HCT116 (cell line): ENCODE measurements around the gene EBP. TPM values are rescaled to one million over a fixed set of nuclear protein-coding genes. Genes with fewer than 3 reads are reported as not detected.
A peak's percentile ranks its signal among the peaks of the same experiment; 100 is the strongest.

Source experiments
- ATAC-seq: fragments of 200-7000 bp; cut with Tn5 transposase; 2 replicates; pipeline ENCODE4 v1.9.1; 2020; ENCODE audit warnings: mild to moderate bottlenecking, moderate library complexity
- BruUV-seq: library from RNA; stranded (reverse); fragments of 400-500 nt; replicated peaks from 2 replicates; lab custom pipeline; 2021; lab: Mats Ljungman, UMichigan
- CTCF ChIA-PET: fragments of 300-600 bp; sonication (Branson Sonifier 250); formaldehyde crosslinking; loops from one replicate; lab custom pipeline; 2021; ENCODE audit warnings: antibody characterized with exemption; lab: Charles Lee
- POLR2A ChIA-PET: fragments of 300-600, 350-600 bp; sonication (Branson Sonifier 250); formaldehyde crosslinking; loops from one replicate; lab custom pipeline; 2021; ENCODE audit warnings: antibody characterized with exemption; lab: Charles Lee
- RAD21 ChIA-PET, 2 experiments: fragments of 300-600 bp; sonication (Branson Sonifier 250); formaldehyde crosslinking; loops; one replicate each; lab custom pipeline; 2023; ENCODE audit warnings: low total read pairs in 2 of 2; ENCODE audit not compliant: uncharacterized antibody in 2 of 2, unreplicated experiment in 2 of 2, low non-redundant PET in 1 of 2; lab: Charles Lee
- DNase-seq: peaks from one replicate; pipeline ENCODE4 v3.0.0-alpha.2; 2010; ENCODE audit warnings: low read depth, low spot score
- H2AFZ ChIP-seq: fragments of 200-600 bp; shearing (Covaris generic), sonication (generic); 2 replicates; pipeline ENCODE4 v1.6.1; 2017; ENCODE audit warnings: low read depth, mixed run types, mixed read lengths, antibody characterized with exemption, low read length; ENCODE audit not compliant: poor library complexity, severe bottlenecking
- H3K27ac ChIP-seq: 2 replicates; pipeline ENCODE4 v1.5.1; 2012; ENCODE audit warnings: low read depth, low read length
- H3K27me3 ChIP-seq: fragments of 200-600 bp; sonication (generic); 2 replicates; pipeline ENCODE4 v1.6.1; 2016; ENCODE audit warnings: mixed run types, low read length, mixed read lengths; ENCODE audit not compliant: insufficient read depth
- H3K36me3 ChIP-seq, 2 experiments: fragments of 200-500 bp in 1 of 2; fragments of 200-600 bp in 1 of 2; sonication (Bioruptor generic) in 1 of 2; sonication (generic) in 1 of 2; 2 replicates each; pipeline versions ENCODE4 v1.5.1 to v1.6.1; 2014 to 2016; ENCODE audit warnings: low read length in 2 of 2, inconsistent platforms in 1 of 2, mixed read lengths in 1 of 2, mixed run types in 1 of 2; ENCODE audit not compliant: insufficient read depth in 2 of 2, control insufficient read depth in 1 of 2
- H3K4me1 ChIP-seq, 2 experiments: fragments of 200-600 bp in 1 of 2; sonication (generic) in 1 of 2; 2 replicates each; pipeline versions ENCODE4 v1.5.1 to v1.6.1; 2012 to 2017; ENCODE audit warnings: low read length in 2 of 2, inconsistent platforms in 1 of 2, mild to moderate bottlenecking in 1 of 2, mixed read lengths in 1 of 2, mixed run types in 1 of 2, moderate library complexity in 1 of 2; ENCODE audit not compliant: insufficient read depth in 2 of 2, control insufficient read depth in 1 of 2
- H3K4me2 ChIP-seq: fragments of 200-600 bp; sonication (generic); 2 replicates; pipeline ENCODE4 v1.6.1; 2017; ENCODE audit warnings: mixed run types, low read length, mixed read lengths
- H3K4me3 ChIP-seq, 2 experiments: fragments of 200-600 bp in 1 of 2; sonication (generic) in 1 of 2; replicated peaks in 1 of 2; 2 replicates each; pipeline ENCODE4 v1.5.1; 2011 to 2016; ENCODE audit warnings: low read length in 2 of 2, control low read depth in 1 of 2, low read depth in 1 of 2, mild to moderate bottlenecking in 1 of 2, mixed read lengths in 1 of 2, mixed run types in 1 of 2
- H3K79me2 ChIP-seq: fragments of 200-600 bp; sonication (generic); 2 replicates; pipeline ENCODE4 v1.6.1; 2017; ENCODE audit warnings: mild to moderate bottlenecking, mixed run types, low read length, moderate library complexity, mixed read lengths; ENCODE audit not compliant: insufficient read depth
- H3K9ac ChIP-seq: fragments of 200-600 bp; sonication (generic); 2 replicates; pipeline ENCODE4 v1.6.1; 2016; ENCODE audit warnings: low read length, mixed read lengths
- H3K9me2 ChIP-seq: fragments of 200-600 bp; sonication (generic), shearing (Covaris generic); 2 replicates; pipeline ENCODE4 v1.6.1; 2017; ENCODE audit warnings: mixed run types, mild to moderate bottlenecking, moderate library complexity; ENCODE audit not compliant: insufficient read depth
- H3K9me3 ChIP-seq, 2 experiments: fragments of 200-500 bp in 1 of 2; fragments of 200-600 bp in 1 of 2; sonication (Bioruptor generic) in 1 of 2; sonication (generic) in 1 of 2; 2 replicates each; pipeline ENCODE4 v1.6.1; 2014 to 2017; ENCODE audit warnings: low read length in 2 of 2, mixed read lengths in 2 of 2, inconsistent platforms in 1 of 2, low read depth in 1 of 2, mild to moderate bottlenecking in 1 of 2, mixed run types in 1 of 2, moderate library complexity in 1 of 2; ENCODE audit not compliant: control insufficient read depth in 1 of 2, insufficient read depth in 1 of 2
- H4K20me1 ChIP-seq: fragments of 200-600 bp; sonication (generic), shearing (Covaris generic); 2 replicates; pipeline ENCODE4 v1.6.1; 2017; ENCODE audit warnings: mixed run types, mild to moderate bottlenecking, moderate library complexity; ENCODE audit not compliant: insufficient read depth
- EGR1 ChIP-seq: IDR thresholded peaks from 2 replicates; pipeline ENCODE4 v1.6.1; 2012; ENCODE audit warnings: low read depth
- EZH2phosphoT487 ChIP-seq: fragments of 200-600 bp; IDR thresholded peaks from 2 replicates; pipeline ENCODE4 v1.6.1; 2018; ENCODE audit warnings: antibody characterized with exemption, borderline replicate concordance
- FOSL1 ChIP-seq: IDR thresholded peaks from 2 replicates; pipeline ENCODE4 v1.6.1; 2012; ENCODE audit warnings: low read depth
- POLR2A ChIP-seq: IDR thresholded peaks from 2 replicates; pipeline ENCODE4 v1.7.0; 2011; ENCODE audit warnings: borderline replicate concordance; ENCODE audit not compliant: insufficient read depth, insufficient read length; ENCODE audit errors: extremely low read depth
- RAD21 ChIP-seq: IDR thresholded peaks from 2 replicates; pipeline ENCODE4 v1.6.1; 2012; ENCODE audit warnings: low read depth, mild to moderate bottlenecking
- SIN3A ChIP-seq: IDR thresholded peaks from 2 replicates; pipeline ENCODE4 v1.6.1; 2012; ENCODE audit warnings: low read depth
- SP1 ChIP-seq: IDR thresholded peaks from 2 replicates; pipeline ENCODE4 v1.6.1; 2012; ENCODE audit warnings: low read depth
- SRF ChIP-seq: IDR thresholded peaks from 2 replicates; pipeline ENCODE4 v1.6.1; 2012; ENCODE audit warnings: low read depth
- YY1 ChIP-seq: IDR thresholded peaks from 2 replicates; pipeline ENCODE4 v1.6.1; 2011; ENCODE audit warnings: low read length, low read depth, moderate library complexity, mild to moderate bottlenecking; ENCODE audit not compliant: insufficient replicate concordance; ENCODE audit errors: extremely low read depth
- ZNF274 ChIP-seq: fragments of 200-500 bp; sonication (Bioruptor generic); IDR thresholded peaks from 2 replicates; pipeline ENCODE4 v1.6.1; 2014; ENCODE audit warnings: mild to moderate bottlenecking, low read depth, low read length, inconsistent platforms
- intact Hi-C: fragments of 100-400 bp; cut with micrococcal nuclease; formaldehyde crosslinking; loops from 2 replicates; pipeline ENCODE4 v1.10.0; 2022
- total RNA-seq: library from RNA; stranded (reverse); gene quantifications from one replicate; pipeline ENCODE4 v1.2.1, GENCODE V29; 2021; ENCODE audit not compliant: unreplicated experiment
- TF ChIP-seq, protein P1 (sequence below): IDR thresholded peaks from 2 replicates; pipeline ENCODE4 v1.6.1; 2012
- TF ChIP-seq, protein P2 (sequence below), 3 experiments: fragments of 200-600 bp in 1 of 3; sonication (generic) in 1 of 3; IDR thresholded peaks in 2 of 3; conservative IDR thresholded peaks in 1 of 3; 2 replicates each; pipeline ENCODE4 v1.5.1; 2012 to 2017; ENCODE audit warnings: low read depth in 2 of 3, low read length in 2 of 3, antibody characterized with exemption in 1 of 3, borderline replicate concordance in 1 of 3, control low read depth in 1 of 3, mild to moderate bottlenecking in 1 of 3, mixed read lengths in 1 of 3, mixed run types in 1 of 3, moderate library complexity in 1 of 3; ENCODE audit not compliant: insufficient read depth in 1 of 3
- TF ChIP-seq, protein P3 (sequence below): IDR thresholded peaks from 2 replicates; pipeline ENCODE4 v1.6.1; 2012
- TF ChIP-seq, protein P4 (sequence below): IDR thresholded peaks from 2 replicates; pipeline ENCODE4 v1.6.1; 2012; ENCODE audit warnings: low read depth

Gene EBP
- total RNA-seq, 1 experiment from 2014 or later: 93.8 TPM

DNA sequence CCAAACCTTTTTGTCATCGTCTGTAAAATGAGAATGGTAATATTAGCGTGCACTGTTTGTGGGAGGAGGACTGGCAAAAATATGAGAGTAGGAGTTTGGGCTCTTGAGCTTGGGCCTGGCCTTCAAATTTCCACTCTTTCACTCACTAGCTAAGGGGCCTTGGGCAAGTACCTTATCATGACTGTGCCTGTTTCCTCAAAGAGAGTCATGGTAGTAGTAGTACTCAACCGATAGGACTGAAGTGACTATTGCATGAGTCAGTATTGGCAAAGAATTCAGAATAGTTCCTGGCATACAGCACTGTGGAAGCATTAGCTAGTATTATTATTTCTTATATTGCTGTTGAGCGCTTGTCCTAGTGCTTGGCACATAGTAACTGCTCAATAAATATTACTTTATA is 36.7 kb downstream of the EBP start:
- RAD21 ChIA-PET: no interaction called here
- H3K4me1 ChIP-seq: peaks cover 0 to 9% of the 10 kb centered on the region in 2 experiments; a peak in 2 of 4 replicates
- no TSS peak for BruUV-seq
- CTCF ChIA-PET: no interaction called here
- H3K79me2 ChIP-seq: no peaks in the 10 kb centered on the region
- no peak overlapping the region for H2AFZ ChIP-seq
- peak; percentile 53; the same call in 1 of the 2 replicates for TF ChIP-seq FOSL1
- TF ChIP-seq, protein P1, sequence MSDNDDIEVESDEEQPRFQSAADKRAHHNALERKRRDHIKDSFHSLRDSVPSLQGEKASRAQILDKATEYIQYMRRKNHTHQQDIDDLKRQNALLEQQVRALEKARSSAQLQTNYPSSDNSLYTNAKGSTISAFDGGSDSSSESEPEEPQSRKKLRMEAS: no peak
- no peak overlapping the region for H3K4me3 ChIP-seq
- H3K27ac ChIP-seq: no peak overlapping the region
- DNase-seq (no peak), ATAC-seq (peak; percentile 68)
- POLR2A ChIA-PET: interaction anchor here (0.7 kb wide), 1 partner anchor 596 kb away, joined by 3 read pairs; no protein-coding TSS in a partner anchor
- H3K9me3 ChIP-seq: no peaks in the 10 kb centered on the region
- no peaks in the 10 kb centered on the region for H3K36me3 ChIP-seq
- H4K20me1 ChIP-seq: no peaks in the 10 kb centered on the region
- H3K9me2 ChIP-seq: no peaks in the 10 kb centered on the region
- H3K4me2 ChIP-seq: 0 out of 2 replicates have a peak overlapping the region, but pooled peaks have one; percentile 14
- H3K27me3 ChIP-seq: no peaks in the 10 kb centered on the region
- intact Hi-C loops: no loop called here
- no peak overlapping the region for H3K9ac ChIP-seq

DNA sequence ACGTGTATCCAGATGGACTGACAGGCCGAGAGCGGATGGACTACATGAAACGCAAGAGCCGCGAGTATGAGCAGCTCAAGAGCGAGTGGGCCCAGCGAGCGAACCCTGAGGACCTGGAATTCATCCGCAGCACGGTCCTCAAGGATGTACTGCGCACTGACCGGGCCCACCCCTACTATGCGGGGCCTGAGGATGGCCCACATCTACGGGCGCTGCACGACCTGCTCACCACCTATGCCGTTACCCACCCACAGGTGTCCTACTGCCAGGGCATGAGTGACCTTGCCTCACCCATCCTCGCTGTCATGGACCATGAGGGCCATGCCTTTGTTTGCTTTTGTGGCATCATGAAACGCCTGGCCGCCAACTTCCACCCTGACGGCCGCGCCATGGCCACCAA is 38.0 kb downstream of the EBP start:
- intact Hi-C loops: no loop called here
- Histone ChIP-seq H2AFZ (no peak overlapping the region), H3K27me3 (no peaks in the 10 kb centered on the region), H3K4me1 (peaks cover 0 to 9% of the 10 kb centered on the region in 2 experiments; a peak in 2 of 4 replicates), H4K20me1 (no peaks in the 10 kb centered on the region), H3K36me3 (no peaks in the 10 kb centered on the region), H3K9ac (no peak overlapping the region), H3K27ac (no peak overlapping the region), H3K79me2 (no peaks in the 10 kb centered on the region), H3K9me2 (no peaks in the 10 kb centered on the region), H3K9me3 (no peaks in the 10 kb centered on the region), H3K4me2 (no peak overlapping the region), H3K4me3 (no peak overlapping the region)
- RAD21 ChIA-PET: no interaction called here
- ATAC-seq (no peak), DNase-seq (no peak)
- CTCF ChIA-PET: no interaction called here
- BruUV-seq: no TSS peak
- POLR2A ChIA-PET: no interaction called here
- no peak for TF ChIP-seq SIN3A
- no peak for TF ChIP-seq ZNF274
- no peak for TF ChIP-seq EGR1
- no peak for TF ChIP-seq EZH2phosphoT487
- TF ChIP-seq, protein P1: no peak
- TF ChIP-seq FOSL1: no peak
- no peak for TF ChIP-seq SRF
- no peak for TF ChIP-seq RAD21
- TF ChIP-seq, protein P2, sequence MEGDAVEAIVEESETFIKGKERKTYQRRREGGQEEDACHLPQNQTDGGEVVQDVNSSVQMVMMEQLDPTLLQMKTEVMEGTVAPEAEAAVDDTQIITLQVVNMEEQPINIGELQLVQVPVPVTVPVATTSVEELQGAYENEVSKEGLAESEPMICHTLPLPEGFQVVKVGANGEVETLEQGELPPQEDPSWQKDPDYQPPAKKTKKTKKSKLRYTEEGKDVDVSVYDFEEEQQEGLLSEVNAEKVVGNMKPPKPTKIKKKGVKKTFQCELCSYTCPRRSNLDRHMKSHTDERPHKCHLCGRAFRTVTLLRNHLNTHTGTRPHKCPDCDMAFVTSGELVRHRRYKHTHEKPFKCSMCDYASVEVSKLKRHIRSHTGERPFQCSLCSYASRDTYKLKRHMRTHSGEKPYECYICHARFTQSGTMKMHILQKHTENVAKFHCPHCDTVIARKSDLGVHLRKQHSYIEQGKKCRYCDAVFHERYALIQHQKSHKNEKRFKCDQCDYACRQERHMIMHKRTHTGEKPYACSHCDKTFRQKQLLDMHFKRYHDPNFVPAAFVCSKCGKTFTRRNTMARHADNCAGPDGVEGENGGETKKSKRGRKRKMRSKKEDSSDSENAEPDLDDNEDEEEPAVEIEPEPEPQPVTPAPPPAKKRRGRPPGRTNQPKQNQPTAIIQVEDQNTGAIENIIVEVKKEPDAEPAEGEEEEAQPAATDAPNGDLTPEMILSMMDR (IDR thresholded peaks at IDR 0.05 in 2 of 3, conservative IDR thresholded peaks at IDR 0.05 in 1 of 3; ENCODE audit: borderline replicate concordance in 1 of 3, insufficient read depth in 1 of 3, low read depth in 2 of 3, low read length in 2 of 3): no peak
- TF ChIP-seq SP1: no peak
- TF ChIP-seq, protein P3, sequence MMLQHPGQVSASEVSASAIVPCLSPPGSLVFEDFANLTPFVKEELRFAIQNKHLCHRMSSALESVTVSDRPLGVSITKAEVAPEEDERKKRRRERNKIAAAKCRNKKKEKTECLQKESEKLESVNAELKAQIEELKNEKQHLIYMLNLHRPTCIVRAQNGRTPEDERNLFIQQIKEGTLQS: no peak
- TF ChIP-seq, protein P4, sequence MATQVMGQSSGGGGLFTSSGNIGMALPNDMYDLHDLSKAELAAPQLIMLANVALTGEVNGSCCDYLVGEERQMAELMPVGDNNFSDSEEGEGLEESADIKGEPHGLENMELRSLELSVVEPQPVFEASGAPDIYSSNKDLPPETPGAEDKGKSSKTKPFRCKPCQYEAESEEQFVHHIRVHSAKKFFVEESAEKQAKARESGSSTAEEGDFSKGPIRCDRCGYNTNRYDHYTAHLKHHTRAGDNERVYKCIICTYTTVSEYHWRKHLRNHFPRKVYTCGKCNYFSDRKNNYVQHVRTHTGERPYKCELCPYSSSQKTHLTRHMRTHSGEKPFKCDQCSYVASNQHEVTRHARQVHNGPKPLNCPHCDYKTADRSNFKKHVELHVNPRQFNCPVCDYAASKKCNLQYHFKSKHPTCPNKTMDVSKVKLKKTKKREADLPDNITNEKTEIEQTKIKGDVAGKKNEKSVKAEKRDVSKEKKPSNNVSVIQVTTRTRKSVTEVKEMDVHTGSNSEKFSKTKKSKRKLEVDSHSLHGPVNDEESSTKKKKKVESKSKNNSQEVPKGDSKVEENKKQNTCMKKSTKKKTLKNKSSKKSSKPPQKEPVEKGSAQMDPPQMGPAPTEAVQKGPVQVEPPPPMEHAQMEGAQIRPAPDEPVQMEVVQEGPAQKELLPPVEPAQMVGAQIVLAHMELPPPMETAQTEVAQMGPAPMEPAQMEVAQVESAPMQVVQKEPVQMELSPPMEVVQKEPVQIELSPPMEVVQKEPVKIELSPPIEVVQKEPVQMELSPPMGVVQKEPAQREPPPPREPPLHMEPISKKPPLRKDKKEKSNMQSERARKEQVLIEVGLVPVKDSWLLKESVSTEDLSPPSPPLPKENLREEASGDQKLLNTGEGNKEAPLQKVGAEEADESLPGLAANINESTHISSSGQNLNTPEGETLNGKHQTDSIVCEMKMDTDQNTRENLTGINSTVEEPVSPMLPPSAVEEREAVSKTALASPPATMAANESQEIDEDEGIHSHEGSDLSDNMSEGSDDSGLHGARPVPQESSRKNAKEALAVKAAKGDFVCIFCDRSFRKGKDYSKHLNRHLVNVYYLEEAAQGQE: no peak
- no peak for TF ChIP-seq YY1
- TF ChIP-seq POLR2A: no peak
